ENCODE data around the gene KCNJ9.
"Not testable (repeated sequence)": the region's sequence is repeated elsewhere in the genome, so short reads cannot be mapped to it uniquely, and the experiment has no call there.

The KCNJ9 gene

DNA sequence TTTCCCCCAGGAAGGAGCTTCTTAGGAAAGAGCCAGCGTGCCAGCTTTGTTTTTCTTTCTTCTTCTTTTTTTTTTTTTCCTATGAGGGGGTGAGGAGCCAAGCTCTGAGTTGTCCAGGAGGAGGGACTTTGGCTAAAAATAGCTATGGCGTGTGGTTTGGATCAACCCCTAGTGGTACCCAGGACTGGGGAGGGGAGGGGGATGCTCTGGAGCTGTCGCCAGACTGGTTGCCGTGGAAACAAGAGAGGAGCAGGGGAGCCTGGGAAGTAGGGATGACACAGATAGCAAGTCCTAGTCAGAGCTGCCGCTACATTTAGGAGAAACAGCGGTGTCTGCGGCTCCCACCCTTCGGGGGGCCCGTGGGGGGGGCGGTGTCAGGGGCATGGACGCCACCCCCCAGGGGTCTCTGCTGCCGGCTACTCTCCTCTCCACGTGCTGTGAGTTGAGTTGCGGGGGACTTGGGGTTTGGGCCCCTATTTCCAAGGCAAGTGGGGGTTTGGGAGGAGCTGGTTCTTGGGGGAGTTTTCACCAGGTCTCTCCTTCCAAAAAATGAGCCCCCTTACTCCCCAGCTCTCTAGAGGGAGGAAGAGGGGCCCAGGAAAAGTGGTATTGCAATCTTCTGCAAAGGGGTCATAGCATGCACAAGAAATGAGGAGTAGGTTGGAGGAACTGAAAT is at the start of gene KCNJ9:
Gene KCNJ9, plus strand, starts transcription at position 278 of the 676 bp plus-strand sequence. CDS start 2,493 bp downstream, outside the sequence.
- no peak for DNase-seq

DNA sequence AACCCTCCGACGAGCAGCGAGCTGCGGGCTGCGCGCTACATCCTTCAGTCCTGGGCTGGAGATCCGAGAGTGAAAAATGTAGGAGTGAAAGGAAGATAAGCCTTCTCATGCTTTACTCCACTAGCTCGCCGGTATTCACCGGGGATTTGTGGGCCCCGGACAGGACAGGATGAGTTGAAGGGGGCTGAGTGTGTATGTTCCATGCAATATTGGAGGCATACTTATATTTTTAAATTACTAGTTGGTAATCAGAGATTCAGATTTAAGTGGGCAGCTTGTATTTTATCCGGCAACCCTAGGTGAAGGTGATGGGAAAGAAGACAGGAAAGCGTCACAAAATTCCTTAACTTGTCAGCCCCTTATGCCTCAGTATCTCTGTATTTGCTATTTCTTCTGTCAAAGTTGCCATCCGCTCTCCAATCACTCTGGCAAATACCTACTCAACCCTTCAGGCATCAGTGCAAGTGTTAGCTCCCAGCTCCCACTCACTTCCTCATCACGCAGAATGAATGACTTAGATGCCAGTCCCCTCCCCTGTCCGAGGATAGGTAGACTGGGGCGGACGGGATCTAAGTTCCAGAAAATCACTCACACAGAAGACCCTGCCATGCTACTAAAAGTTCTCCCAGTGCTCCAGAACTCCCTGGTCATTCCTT is 49.0 kb upstream of the KCNJ9 start:
- DNase-seq: no peak

DNA sequence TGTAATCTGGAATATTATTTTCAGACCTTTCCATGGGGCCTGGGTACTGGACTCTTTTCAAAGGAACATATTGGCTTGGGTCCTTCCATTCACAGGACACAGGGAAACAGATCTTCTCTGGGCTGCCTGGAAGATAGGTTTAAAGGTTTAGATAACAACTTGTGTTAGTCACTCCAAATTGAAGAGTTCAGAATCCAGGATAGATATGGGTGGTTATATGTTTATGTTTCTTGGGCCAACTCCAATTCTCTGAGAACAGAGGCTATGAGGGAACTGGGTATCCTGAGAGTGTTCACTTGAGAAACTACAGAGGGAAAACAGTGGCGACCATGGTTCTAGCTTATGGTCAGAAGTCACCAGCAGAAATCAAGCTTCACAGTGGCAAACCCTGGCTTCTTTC is 40.9 kb upstream of the KCNJ9 start:
- DNase-seq: no peak

DNA sequence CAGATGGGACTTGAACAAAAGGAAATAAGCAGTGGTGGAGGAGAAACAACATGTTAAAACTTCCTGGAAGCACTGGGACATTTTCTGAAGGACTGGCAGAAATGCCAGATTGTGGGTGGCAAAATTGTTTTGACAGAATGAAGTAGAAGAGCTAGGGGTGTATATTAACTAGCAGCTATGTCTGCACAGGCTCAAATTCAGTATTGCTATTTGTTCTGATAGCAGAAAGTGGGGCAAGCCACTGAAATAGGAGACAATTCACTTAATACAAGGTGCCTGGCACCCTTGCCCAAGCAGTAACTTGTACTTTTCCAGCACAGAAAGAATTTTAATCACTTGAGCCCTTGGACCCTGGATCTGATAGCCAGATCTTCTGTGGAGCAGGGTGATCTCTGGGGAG is 37.8 kb upstream of the KCNJ9 start:
- no peak for DNase-seq

DNA sequence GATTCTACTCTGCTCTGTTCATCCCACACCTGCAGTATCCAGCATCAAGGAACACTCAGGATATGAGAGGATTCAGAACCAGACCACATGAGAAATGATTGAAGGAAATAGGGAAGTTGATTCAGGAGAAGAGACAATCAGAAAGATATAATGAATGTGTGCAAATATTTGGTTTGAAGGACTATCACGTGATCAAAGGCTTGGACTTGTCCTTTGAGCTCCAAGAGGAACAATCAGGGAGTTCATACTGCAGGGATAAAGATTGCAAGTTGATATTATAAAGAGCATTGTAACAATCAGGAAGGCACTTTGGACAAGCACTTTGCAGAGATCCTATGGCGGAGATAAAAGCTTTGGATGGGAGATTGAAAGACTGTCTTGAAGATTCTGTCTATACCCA is 35.7 kb upstream of the KCNJ9 start:
- DNase-seq: no peak

DNA sequence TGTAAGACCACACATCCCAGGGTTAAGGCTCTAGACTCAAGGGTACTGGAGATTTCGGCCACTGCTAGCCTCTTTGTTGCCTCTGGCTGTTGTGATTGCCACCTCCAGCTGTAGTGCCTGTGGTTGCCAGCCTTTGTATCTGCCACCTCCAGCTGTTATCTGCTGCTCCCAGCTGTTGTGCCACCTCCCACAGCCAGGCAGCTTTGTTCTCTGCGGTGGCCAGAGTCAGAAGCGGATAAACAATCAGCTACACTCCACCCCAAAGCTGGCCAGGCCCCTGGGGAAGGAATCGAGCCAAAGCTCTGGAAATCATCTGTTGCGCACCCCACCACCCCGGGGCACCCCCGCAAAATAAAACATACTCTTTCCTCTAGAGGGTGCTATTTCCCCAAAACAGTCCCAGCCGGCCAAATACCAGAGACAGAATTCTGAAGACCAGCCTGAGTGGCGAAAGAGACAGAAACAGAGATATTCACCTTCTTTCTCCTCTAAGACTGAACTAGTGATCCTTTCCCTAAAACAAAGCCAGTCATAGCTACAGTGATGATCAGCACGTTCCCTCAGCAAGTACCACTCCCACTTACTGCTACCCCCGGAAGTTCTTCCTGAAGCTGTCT is 34.7 kb upstream of the KCNJ9 start:
- peak; percentile 65 for DNase-seq

DNA sequence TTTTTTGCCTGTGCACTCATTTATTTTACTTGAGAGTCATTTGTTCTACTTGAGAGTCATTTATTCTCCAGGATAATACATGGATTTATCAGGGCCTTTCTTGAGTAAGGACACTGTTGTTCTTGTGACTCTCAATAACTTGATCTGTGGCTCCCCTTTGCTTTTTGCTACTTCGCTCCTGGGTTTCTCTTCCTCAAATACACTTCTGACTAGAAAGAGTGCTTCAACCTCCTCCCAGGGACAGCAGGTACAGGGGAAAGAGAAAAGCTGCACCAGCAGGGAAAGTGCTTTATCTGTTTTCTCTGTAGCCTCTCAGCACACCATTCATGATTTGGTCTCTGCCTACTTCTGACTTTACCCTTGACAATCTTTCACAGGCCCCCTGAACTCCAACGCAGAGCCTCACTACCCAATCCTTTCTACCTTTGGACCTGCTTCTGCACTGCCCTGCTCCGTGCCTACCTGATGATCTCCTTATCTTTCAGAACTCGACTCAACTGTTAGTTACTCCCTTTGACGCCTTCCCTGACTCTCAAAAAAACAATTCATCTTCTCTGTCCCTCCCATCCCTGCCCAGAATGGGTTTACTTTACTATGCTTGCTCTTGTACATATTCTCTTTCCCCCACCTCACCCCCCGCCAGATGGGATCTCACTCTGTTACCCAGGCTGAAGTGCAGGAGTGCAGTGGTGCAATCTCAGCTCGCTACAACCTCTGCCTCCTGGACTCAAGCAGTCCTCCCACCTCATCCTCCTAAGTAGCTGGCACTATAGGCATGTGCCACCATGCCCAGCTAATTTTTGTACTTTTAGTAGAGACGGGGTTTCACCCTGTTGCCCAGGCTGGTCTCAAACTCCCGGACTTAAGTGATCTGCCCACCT is 34.0 kb upstream of the KCNJ9 start:
- DNase-seq: no peak

DNA sequence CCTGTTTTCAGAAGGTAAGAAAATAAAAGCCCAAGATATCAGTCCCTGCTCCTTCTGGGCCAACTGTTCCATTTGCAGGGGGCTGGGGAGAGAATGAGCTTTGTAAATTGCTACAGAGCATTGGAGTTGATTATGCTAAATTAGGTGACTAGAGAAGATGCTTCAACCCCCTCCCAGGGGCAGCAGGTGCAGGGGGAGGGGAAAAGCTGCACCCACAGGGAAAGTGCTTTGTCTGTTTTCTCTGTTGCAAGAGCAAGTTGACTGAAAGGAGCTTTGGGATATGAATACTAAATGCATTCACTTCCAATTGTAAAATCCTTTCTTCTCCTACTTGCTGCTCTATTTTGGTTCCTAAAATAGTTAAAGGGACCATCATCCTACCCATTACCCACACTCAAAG is 33.0 kb upstream of the KCNJ9 start:
- DNase-seq: no peak

DNA sequence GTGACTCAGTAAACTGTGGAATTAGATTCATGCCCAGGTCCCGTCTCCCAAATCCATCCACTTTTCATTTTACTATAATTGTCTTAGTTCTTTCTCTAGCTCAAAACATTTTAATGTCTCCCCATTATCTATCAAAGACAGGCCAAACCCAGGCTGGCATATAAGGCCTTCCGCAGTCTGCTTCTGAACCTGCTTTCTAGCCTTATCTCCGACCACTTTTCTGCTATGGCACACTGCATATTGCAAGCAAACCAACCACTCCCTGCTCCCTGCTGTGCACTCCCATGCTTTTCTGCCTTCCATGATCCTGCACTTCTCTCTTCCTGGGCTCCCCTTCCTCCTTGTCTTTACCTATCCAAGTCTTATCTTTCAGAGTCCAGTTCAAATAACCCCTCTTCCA is 32.2 kb upstream of the KCNJ9 start:
- no peak for DNase-seq

DNA sequence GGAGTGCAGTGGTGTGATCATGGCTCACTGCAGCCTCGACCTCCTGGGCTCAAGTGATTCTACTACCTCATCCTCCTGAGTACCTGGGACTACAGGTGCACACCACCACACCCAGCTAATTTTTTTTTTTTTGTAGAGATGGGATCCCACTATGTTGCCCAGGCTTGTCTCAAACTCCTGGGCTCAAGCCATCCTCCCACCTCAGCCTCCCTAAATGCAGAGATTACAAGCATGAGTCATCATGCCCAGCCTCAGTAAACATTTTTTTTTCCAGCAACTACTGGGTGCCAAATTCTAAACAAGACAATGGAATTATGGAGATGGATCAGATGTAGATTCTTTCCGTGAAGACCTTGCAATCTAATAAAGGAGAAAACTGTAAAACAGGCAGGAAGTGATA is 31.2 kb upstream of the KCNJ9 start:
- DNase-seq: not testable (repeated sequence)

DNA sequence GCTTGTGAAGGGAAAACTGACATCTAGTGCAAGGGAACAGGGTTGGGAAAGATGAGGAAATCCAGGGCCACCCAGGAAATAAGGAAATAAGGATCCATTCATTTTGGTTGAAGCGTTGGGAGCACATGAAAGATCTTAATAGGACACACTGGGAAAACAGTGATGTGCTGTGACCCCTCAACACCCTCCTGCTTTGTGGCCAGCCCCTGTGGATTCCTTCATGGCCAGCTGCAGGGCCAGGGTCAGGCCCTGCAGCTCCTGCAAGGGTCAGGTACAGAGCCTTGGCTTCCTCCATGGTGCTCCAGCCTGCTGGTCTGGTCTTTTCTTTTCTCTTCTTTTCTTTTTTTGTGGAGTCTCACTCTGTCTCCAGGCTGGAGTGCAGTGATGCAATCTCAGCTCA is 30.7 kb upstream of the KCNJ9 start:
- DNase-seq: no peak

DNA sequence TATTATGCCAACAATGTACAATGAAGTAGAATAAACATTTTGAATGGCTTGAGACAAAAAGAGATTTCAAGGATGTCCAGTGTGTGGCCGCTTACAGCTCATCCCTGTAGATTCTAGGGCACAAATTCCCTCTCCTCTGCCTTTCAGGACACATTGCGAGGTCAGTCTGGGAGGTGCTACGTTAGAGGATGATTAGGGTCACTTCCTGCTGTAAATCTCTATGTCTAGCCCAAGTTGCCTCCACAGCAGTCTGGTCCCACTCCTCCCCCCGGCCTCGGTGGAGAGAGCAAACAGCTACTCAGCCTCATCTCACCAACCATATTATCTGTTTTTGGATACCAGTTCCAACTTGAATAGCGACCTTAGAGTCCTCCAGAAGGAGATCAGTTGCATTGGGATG is 28.4 kb upstream of the KCNJ9 start:
- no peak for DNase-seq

DNA sequence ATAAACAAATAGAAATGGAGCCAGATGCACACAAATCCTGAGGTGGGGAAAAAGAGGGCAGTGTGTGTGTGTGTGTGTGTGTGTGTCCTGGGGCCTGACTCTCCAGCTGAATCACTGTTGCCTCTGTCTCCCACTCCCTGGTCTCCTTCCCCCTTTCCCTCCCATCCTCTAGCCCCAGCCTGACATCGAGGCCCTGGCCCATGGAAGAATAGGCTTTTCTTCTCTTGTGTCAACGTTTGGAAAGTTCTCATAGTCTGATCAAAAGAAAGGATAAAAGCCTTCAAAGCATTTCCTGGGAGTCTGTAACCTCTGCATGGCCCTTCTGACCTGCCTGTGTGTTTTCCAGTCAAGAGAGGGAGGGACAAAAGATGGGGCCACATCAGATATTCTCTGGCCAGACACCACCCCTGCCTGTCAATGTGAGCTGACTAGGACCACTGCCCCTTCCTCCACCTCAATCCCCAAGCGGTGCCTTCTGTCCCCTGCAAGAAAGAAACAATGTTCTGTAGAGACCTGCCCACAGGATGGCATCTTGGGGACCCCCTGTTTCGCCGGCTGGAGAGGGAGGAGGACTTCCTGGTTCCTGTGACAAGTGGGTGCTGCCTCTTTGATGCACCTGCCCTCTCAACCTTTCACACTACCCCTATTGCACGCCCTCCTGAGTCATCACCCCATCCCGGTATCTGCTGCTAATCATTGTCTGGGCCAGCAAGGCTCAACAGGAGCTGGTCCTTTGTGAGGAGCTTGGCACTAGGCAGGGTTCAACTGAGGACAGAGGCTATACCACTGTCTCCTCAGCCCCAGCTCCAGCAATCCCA is 27.6 kb upstream of the KCNJ9 start:
- no peak for DNase-seq

DNA sequence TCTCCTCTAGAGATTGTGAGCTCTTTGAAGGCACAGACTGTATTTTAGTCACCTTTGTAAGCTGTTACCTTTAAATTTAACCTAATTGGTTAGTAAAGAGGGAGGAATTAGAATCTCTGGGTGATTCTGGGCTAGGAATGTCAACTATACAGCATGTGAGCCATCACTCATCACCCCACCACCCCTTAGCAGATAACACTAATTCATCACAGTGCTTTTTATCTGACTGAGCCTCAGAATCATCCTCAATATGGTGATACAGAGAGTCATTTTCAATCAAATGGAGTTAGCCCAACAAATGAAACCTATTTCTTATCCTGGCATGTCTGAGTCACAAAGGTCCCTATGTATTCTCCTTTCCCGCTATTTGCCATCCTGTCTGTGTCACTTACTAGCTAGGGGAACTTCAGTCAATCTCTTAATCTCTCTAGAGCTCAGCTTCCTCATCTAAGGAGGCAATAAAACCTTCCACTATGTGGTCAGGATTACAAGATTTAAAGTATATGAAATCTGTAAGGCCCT is 24.6 kb upstream of the KCNJ9 start:
- DNase-seq: no peak

DNA sequence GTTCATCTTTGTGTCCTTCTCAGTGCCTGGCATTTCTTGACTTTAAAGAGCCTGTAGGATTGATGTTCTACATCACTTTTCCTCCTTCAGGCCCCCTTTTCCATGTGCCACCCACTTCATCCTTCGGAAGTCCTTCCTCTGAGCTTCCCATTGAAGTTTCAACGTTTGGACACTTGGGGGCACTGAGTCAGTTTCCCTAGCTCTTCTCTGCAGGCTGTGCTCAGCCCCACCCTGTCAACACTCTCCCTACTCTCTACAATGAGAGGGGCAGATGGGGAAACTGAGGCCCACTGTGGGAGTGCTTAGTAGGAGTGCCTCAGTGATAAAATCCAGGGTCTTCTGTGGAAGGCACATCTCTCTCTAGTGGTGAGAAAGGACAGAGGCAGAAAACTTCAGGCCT is 23.3 kb upstream of the KCNJ9 start:
- no peak for DNase-seq

DNA sequence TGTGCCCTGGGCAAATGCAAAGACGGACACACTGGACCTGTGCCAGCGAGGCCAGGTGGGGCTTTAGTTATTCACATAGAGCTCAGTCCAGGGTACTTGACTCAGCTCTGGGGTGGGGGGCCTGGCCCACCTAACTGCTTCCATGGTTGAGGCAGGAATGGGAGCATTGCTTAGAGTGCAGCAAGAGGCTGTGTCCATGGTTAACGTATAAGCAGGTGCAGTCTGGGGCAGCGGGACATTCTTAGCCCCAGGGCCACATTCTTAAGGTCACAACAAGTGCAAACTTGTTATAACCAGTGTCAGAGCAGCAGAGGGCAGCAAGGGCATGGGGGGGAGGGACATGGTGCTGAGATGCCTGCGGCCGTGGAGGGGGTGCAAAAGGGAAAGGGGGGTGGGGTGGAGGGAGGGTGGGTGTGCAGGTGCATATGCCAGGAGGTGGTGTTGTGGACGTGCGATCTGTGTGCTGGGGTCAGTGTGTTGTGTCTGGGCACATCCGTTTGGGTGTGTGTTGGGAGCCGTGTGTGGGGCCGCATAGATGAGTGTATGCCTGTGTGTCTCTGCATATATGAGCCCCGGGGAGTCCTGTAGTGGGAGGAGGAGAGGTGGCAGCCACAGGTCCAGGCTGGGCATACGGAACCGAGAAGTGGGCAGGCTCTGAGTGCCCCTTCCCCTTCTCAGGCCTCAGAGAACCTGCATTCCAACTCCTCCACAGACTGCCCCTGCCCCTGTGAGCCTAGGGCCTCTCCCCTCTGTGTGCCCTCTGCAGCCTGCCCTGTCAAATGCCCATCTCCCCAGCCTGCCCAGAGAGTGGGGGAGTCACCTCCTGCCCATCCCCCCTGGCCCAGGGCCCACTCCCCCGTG is 19.7 kb upstream of the KCNJ9 start:
- DNase-seq: no peak

DNA sequence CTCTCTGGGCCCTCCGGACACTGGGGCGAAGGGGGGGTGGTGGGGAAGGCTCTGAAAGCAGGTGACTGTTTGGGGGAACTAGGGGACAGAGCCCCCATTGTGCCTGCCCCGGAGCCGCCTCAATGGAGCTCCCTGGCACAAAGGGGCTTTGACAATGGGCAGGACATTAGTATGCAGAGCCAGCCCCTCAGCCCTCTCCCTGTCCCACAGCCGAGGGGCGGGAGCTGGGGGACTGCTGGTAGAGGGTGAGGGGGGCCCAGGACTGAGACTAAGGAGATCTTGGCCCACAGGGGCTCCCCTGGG is 19.2 kb upstream of the KCNJ9 start:
- no peak for DNase-seq

DNA sequence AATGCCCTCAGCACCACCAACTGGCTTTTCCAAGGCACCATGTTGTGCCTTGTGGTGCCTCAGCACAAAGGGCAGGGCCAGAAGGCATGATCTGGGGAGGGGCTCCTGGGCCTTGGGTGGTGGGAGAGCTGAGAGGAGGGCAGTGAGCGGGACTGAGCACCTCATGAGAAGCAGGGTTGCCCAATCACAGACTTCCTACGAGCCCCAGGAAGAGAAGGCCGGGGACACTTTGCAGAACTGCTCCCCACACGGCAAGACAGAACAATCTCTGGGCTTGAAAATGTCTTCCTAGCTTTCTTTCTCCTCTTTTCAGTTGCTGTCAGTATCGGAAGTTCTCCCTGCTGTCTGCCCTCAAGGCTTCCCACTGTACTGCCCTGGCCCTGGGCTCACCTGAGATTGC is 18.2 kb upstream of the KCNJ9 start:
- no peak for DNase-seq

DNA sequence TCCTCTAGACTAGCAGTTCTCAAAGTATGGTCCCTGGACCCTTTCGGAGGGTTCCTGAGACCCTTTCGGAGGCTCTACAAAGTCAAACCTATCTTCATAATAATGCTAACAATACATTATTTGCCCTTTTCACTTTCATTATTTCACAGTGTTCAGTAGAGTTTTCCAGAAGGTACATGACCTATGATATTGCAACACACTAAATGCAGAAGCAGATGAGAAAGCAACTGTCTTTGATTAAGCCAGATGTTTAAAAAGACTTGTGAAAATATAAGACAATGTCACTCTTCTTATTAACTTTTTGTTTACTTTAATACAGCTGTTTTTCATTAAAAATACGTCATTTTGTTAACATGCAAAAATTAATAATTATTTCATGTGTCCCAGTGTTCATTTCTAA is 17.2 kb upstream of the KCNJ9 start:
- no peak for DNase-seq

DNA sequence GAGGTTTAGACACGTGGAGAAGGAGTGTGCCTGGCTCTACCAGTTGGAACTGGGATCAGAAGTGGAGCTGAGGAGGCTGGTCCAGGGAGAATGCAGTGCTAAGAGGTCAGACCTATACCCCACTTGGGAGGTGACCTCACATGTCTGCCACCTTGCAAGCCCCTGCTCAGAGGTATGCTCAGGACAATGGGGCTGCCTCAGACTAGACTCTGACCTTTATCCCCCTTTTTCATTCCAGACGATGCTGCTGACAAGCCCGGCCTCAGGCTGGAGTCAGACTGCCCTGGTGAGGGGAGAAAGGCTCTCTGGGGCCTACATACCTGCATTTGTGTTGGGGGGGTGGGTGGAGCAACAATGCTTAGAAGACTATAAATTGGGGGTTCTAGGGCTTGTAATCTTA is 16.6 kb upstream of the KCNJ9 start:
- DNase-seq: no peak

Measured in activated CD4-positive, alpha-beta T cell treated with anti-CD3 and anti-CD28 coated beads, Interleukin-2, Interleukin-6, amounts not matched to agents 100 ng/mL and 50 ng/mL, durations not matched to agents 16 hours and 8 hours (primary cell).